A549 (cell line): ENCODE data around the gene SEMA3B. TPM values are rescaled to one million over a fixed set of nuclear protein-coding genes. Genes with fewer than 3 reads are reported as not detected.
"Not testable (repeated sequence)": the region's sequence is repeated elsewhere in the genome, so short reads cannot be mapped to it uniquely, and the experiment has no call there.

Source experiments
- ATAC-seq, 2 experiments: fragments of 200-7000 bp in 1 of 2; fragments of >200 bp in 1 of 2; cut with Nextera tagmentation in 1 of 2; cut with Tn5 transposase in 1 of 2; 3 replicates each; pipeline versions ENCODE4 v1.8.0 to v1.9.1; 2018 to 2020; ENCODE audit warnings: mild to moderate bottlenecking in 1 of 2, moderate library complexity in 1 of 2
- CTCF ChIA-PET: fragments of 300-600 bp; sonication (Branson Sonifier 250); formaldehyde crosslinking; extraction: SDS; loops from one replicate; lab custom pipeline; 2021; ENCODE audit warnings: antibody characterized with exemption, inconsistent platforms; lab: Yijun Ruan, JAX
- POLR2A ChIA-PET: fragments of 350-600 bp; formaldehyde crosslinking; extraction: SDS; loops from one replicate; lab custom pipeline; 2021; ENCODE audit warnings: antibody characterized with exemption, inconsistent platforms; lab: Yijun Ruan, JAX
- DNase-seq, 2 experiments: peaks; one replicate each; pipeline versions ENCODE4 v3.0.0 to v3.0.0-alpha.2; 2011 to 2016; ENCODE audit warnings: low read depth in 1 of 2, low spot score in 1 of 2
- FAIRE-seq: peaks from 2 replicates; lab custom pipeline; 2011; peaks lifted over from hg19 to GRCh38; lab: Jason Lieb, UNC
- H3K27ac ChIP-seq, 2 experiments: fragments of >200 bp; sonication (Bioruptor Twin); formaldehyde crosslinking; 3 replicates each; pipeline ENCODE4 v1.5.1; 2016 to 2017
- H3K4me1 ChIP-seq: fragments of >200 bp; sonication (Bioruptor Twin); formaldehyde crosslinking; 3 replicates; pipeline ENCODE4 v1.6.1; 2016
- H3K4me2 ChIP-seq: fragments of >200 bp; sonication (Bioruptor Twin); formaldehyde crosslinking; 3 replicates; pipeline ENCODE4 v1.6.1; 2016
- H3K4me3 ChIP-seq: fragments of >200 bp; sonication (Bioruptor Twin); formaldehyde crosslinking; 3 replicates; pipeline ENCODE4 v1.5.1; 2016
- H3K9me3 ChIP-seq: fragments of >200 bp; sonication (Bioruptor Twin); formaldehyde crosslinking; 3 replicates; pipeline ENCODE4 v1.6.1; 2016
- ATOH8 ChIP-seq: fragments of 250-450 bp; sonication (Bioruptor Pico); IDR thresholded peaks from 2 replicates; pipeline ENCODE4 v1.5.0; 2020; ENCODE audit warnings: low read depth, mild to moderate bottlenecking, moderate library complexity
- BHLHE40 ChIP-seq: IDR thresholded peaks from 2 replicates; pipeline ENCODE4 v1.6.1; 2012; ENCODE audit warnings: low read depth, low read length, inconsistent platforms
- CHD2 ChIP-seq: fragments of 150-350 bp; IDR thresholded peaks from 2 replicates; pipeline ENCODE4 v1.6.1; 2014; ENCODE audit warnings: low read length; ENCODE audit not compliant: partially characterized antibody
- FOSL2 ChIP-seq, 2 experiments: fragments of 450-650 bp in 1 of 2; fragments of >200 bp in 1 of 2; sonication (Bioruptor Twin) in 1 of 2; formaldehyde crosslinking; IDR thresholded peaks; 2 replicates each; pipeline versions ENCODE4 v1.5.0 to v1.6.1; 2016 to 2020; ENCODE audit warnings: mild to moderate bottlenecking in 1 of 2, moderate library complexity in 1 of 2
- GATA3 ChIP-seq: IDR thresholded peaks from 2 replicates; pipeline ENCODE4 v1.6.1; 2012; ENCODE audit warnings: borderline replicate concordance
- HEYL ChIP-seq: fragments of 250-450 bp; sonication (Bioruptor Pico); IDR thresholded peaks from 2 replicates; pipeline ENCODE4 v1.8.0; 2021; ENCODE audit warnings: mild to moderate bottlenecking, moderate library complexity
- HMGXB4 ChIP-seq: fragments of 250-450 bp; sonication (Bioruptor Pico); IDR thresholded peaks from 2 replicates; pipeline ENCODE4 v1.5.0; 2021; ENCODE audit warnings: mild to moderate bottlenecking, moderate library complexity, borderline replicate concordance
- MYC ChIP-seq: IDR thresholded peaks from 2 replicates; pipeline ENCODE4 v1.6.1; 2012; ENCODE audit warnings: mild to moderate bottlenecking, inconsistent platforms, low read length, improper control_type of control experiment, borderline replicate concordance
- NFE2L2 ChIP-seq: fragments of 150-350 bp; conservative IDR thresholded peaks from 2 replicates; pipeline ENCODE4 v1.6.1; 2014; ENCODE audit warnings: low read length
- PBX3 ChIP-seq: IDR thresholded peaks from 2 replicates; pipeline ENCODE4 v1.6.1; 2012
- PHF8 ChIP-seq: fragments of 200-600 bp; sonication (generic); IDR thresholded peaks from 2 replicates; pipeline ENCODE4 v1.6.1; 2016; ENCODE audit warnings: low read depth, mild to moderate bottlenecking, antibody characterized with exemption, moderate library complexity, borderline replicate concordance
- RARB ChIP-seq: fragments of 250-450 bp; sonication (Bioruptor Pico); IDR thresholded peaks from 2 replicates; pipeline ENCODE4 v1.8.0; 2021; ENCODE audit warnings: mild to moderate bottlenecking, moderate library complexity
- RCOR1 ChIP-seq: fragments of 150-350 bp; IDR thresholded peaks from 2 replicates; pipeline ENCODE4 v1.6.1; 2014; ENCODE audit warnings: antibody characterized with exemption, low read length, low read depth
- SMC3 ChIP-seq: fragments of >200 bp; sonication (Bioruptor Twin); formaldehyde crosslinking; IDR thresholded peaks from 3 replicates; pipeline ENCODE4 v1.6.1; 2018; ENCODE audit warnings: inconsistent platforms
- TP53 ChIP-seq: fragments of 250-450 bp; sonication (Bioruptor Pico); IDR thresholded peaks from 2 replicates; pipeline ENCODE4 v1.5.0; 2021; ENCODE audit warnings: mild to moderate bottlenecking, moderate library complexity
- WGBS: methylation state at CpG from one replicate; pipeline ENCODE4 v1.1.6; 2017; ENCODE audit errors: missing lambda C conversion rate; 5-methylcytosine and 5-hydroxymethylcytosine counted together
- polyA plus RNA-seq, 4 experiments: library from polyadenylated mRNA; depleted of rRNA in 3 of 4; stranded (reverse); fragments of >200 nt; fragmentation: RNase III in 1 of 4; extraction: RNeasy Plus Mini Kit Qiagen cat#74134 plus additional on column Dnase treatment in 1 of 4; gene quantifications; 2 replicates in 3 of 4; 3 replicates in 1 of 4; pipeline ENCODE4 v1.2.3, GENCODE V29; 2011 to 2017
- TF ChIP-seq, protein P1 (sequence below): fragments of 150-350 bp; IDR thresholded peaks from 2 replicates; pipeline ENCODE4 v1.6.1; 2014; ENCODE audit warnings: low read depth, mild to moderate bottlenecking, low read length
- TF ChIP-seq, protein P2 (sequence below): fragments of >200 bp; sonication (Bioruptor Twin); formaldehyde crosslinking; IDR thresholded peaks from 3 replicates; pipeline ENCODE4 v1.6.1; 2016

Gene SEMA3B
- polyA plus RNA-seq, 2 of the 4 experiments (the other 2 are of a cell fraction), result 6.5 to 7.4 TPM

DNA sequence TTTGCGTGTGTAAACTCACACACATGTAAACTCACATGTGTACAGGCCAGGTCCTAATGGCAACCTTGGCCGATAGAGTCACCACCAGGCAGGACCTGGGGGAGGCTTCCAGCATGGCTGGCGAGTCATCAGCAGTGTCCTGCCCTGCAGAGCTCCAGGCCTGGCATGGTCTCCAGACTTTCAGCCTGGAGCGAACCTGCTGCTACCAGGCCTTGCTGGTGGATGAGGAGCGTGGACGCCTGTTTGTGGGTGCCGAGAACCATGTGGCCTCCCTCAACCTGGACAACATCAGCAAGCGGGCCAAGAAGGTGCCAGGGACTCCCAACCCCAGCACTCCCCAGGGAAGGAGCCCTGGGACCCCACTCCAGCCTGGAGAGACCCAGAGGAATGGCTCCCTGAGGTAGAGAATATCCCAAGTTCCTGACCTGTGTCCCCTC, 1.0 kb downstream of the SEMA3B start:
- DNase-seq, result peak in 1 of 2 experiments; percentile 50
- WGBS, result 83% methylated on average over 8 of the region's 8 CpGs

DNA sequence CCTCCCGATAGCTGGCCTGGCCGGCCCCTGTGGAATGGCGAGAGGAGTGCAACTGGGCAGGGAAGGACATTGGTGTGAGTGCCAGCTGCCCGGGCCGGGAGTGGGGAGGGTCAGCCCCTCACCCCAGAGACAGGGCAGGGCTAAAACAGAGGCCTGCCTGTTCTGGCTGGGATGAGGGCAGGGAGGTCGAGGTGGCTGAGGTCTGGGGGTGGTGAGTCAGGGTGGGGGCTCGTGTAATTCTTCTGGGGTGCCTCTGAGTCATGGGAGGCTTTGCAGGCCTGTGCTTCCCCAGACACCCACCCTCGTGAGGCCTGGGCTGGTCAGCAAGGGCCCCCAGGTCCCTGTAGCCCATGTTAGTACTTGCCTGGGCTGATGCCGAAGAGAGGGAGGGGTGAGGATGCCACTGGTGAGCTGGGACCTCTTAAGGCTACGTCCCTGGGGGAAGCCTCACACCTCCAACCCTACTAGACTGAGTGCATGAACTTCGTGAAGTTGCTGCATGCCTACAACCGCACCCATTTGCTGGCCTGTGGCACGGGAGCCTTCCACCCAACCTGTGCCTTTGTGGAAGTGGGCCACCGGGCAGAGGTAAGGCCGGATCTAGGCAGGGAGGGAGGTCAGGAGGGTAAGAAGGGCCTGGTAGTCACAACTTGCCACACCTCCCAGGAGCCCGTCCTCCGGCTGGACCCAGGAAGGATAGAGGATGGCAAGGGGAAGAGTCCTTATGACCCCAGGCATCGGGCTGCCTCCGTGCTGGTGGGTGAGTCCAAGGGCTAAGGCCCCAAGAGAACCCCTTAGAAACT, 1.7 kb downstream of the SEMA3B start:
- FAIRE-seq (no peak), DNase-seq (no peak), ATAC-seq (no peak)
- no peaks in the 10 kb centered on the region for H3K9me3 ChIP-seq
- TF ChIP-seq RARB (CRISPR knock-in tag) (no peak), HEYL (no peak), GATA3 (no peak), FOSL2 (IDR thresholded peaks at IDR 0.05) (no peak), FOSL2 (CRISPR knock-in tag; IDR thresholded peaks at IDR 0.05) (no peak)
- 94% methylated on average over 10 of the region's 19 CpGs for whole genome bisulfite sequencing
- H3K27ac ChIP-seq, result peak overlapping the region; percentile 79 to 94
- CTCF ChIA-PET, result interaction anchor here (1.2 to 8.0 kb wide), 6 partner anchors 9 to 150 kb away, joined by 3 to 67 read pairs (median 18); no protein-coding TSS in a partner anchor
- peak overlapping the region; percentile 98 for H3K4me2 ChIP-seq
- H3K4me1 ChIP-seq, result peaks cover 63% of the 10 kb centered on the region
- POLR2A ChIA-PET, result interaction anchor here (0.6 to 2.5 kb wide), 2 partner anchors 9 to 11 kb away, joined by 6 to 10 read pairs; no protein-coding TSS in a partner anchor
- H3K4me3 ChIP-seq, result no peak overlapping the region

More for the DNA sequence above, 1.0 kb downstream of the SEMA3B start:
- peaks cover 69% of the 10 kb centered on the region for H3K4me1 ChIP-seq
- H3K4me3 ChIP-seq, result peak overlapping the region; percentile 42; the same call in 2 of the 3 replicates
- POLR2A ChIA-PET, result interaction anchor here (0.6 to 2.5 kb wide), 2 partner anchors 9 to 10 kb away, joined by 6 to 10 read pairs; no protein-coding TSS in a partner anchor
- TF ChIP-seq, protein P1, sequence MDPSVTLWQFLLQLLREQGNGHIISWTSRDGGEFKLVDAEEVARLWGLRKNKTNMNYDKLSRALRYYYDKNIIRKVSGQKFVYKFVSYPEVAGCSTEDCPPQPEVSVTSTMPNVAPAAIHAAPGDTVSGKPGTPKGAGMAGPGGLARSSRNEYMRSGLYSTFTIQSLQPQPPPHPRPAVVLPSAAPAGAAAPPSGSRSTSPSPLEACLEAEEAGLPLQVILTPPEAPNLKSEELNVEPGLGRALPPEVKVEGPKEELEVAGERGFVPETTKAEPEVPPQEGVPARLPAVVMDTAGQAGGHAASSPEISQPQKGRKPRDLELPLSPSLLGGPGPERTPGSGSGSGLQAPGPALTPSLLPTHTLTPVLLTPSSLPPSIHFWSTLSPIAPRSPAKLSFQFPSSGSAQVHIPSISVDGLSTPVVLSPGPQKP, result no peak
- TF ChIP-seq FOSL2 (IDR thresholded peaks at IDR 0.05) (no peak), FOSL2 (CRISPR knock-in tag; IDR thresholded peaks at IDR 0.05) (peak; percentile 39; the same call in 1 of the 2 replicates)
- TF ChIP-seq, all 56 proteins: peak for 1
- no peaks in the 10 kb centered on the region for H3K9me3 ChIP-seq
- peak overlapping the region; percentile 79 to 94 for H3K27ac ChIP-seq
- ATAC-seq, result no peak
- FAIRE-seq, result no peak
- CTCF ChIA-PET, result interaction anchor here (0.9 to 7.4 kb wide), 7 partner anchors 10 to 149 kb away, joined by 3 to 60 read pairs (median 9); no protein-coding TSS in a partner anchor
- H3K4me2 ChIP-seq, result peak overlapping the region; percentile 98

DNA sequence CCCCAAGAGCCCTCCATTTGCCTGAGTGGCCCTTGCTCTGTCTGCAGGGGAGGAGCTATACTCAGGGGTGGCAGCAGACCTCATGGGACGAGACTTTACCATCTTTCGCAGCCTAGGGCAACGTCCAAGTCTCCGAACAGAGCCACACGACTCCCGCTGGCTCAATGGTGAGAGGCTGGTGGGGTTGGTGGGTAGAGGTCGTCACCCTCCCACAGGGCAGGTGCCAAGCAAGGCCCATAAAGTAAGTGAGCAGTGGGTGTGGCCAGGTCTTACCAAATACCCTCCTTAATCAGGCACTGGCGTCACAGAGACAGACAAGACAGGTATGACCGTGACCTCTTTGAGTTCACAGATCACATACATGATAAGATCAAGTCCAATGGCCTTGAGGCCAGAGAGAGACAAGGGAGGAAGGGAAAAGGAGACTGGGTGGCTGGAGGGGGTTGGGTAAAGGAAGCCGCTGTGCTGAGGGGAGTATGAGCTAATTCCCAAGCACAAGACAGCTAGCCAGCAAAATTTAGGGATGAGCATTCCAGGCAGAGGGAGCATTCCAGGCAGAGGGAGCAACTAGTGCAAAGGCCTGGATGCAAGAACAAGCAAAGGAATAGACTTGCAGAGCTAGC, 2.5 kb downstream of the SEMA3B start:
- ChIA-PET CTCF (interaction anchor here (0.9 to 8.0 kb wide), 10 partner anchors 10 to 101 kb away, joined by 3 to 67 read pairs (median 3); no protein-coding TSS in a partner anchor), POLR2A (interaction anchor here (0.6 to 2.5 kb wide), 2 partner anchors 8 to 12 kb away, joined by 4 to 10 read pairs; no protein-coding TSS in a partner anchor)
- DNase-seq (no peak), FAIRE-seq (no peak), ATAC-seq (no peak)
- no peaks in the 10 kb centered on the region for H3K9me3 ChIP-seq
- H3K4me2 ChIP-seq, result no peak overlapping the region; the same call in 2 of the 3 replicates
- 79% methylated on average over 6 of the region's 10 CpGs for WGBS
- H3K4me1 ChIP-seq, result peaks cover 55% of the 10 kb centered on the region
- TF ChIP-seq, protein P1, result no peak
- TF ChIP-seq HMGXB4, result no peak
- no peak for TF ChIP-seq PBX3
- TF ChIP-seq NFE2L2, result no peak
- TF ChIP-seq ATOH8 (CRISPR knock-in tag), result no peak
- no peak for TF ChIP-seq PHF8
- TF ChIP-seq, protein P2, sequence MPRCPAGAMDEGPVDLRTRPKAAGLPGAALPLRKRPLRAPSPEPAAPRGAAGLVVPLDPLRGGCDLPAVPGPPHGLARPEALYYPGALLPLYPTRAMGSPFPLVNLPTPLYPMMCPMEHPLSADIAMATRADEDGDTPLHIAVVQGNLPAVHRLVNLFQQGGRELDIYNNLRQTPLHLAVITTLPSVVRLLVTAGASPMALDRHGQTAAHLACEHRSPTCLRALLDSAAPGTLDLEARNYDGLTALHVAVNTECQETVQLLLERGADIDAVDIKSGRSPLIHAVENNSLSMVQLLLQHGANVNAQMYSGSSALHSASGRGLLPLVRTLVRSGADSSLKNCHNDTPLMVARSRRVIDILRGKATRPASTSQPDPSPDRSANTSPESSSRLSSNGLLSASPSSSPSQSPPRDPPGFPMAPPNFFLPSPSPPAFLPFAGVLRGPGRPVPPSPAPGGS, result no peak
- TF ChIP-seq MYC, result no peak
- TF ChIP-seq RCOR1, result no peak
- TF ChIP-seq CHD2, result no peak
- TF ChIP-seq SMC3, result no peak
- no peak for TF ChIP-seq BHLHE40
- no peak for TF ChIP-seq TP53 (CRISPR knock-in tag)
- peak overlapping the region in 1 of 2 experiments; percentile 94; a peak in 1 of 6 replicates for H3K27ac ChIP-seq
- no peak overlapping the region for H3K4me3 ChIP-seq

DNA sequence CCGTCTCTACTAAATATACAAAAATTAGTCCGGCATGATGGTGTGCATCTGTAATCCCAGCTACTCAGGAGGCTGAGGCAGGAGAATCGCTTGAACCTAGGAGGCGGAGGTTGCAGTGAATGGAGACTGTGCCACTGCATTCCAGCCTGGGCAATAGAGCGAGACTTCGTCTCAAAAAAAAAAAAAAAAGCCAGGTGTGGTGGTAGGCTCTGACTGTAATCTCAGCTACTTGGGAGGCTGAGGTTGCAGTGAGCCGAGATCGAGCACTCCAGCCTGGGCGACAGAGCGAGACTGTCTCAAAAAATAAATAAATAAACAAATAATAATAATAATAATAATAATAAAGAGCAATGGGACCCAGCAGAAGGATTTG, 3.6 kb downstream of the SEMA3B start:
- POLR2A ChIA-PET, result not testable (repeated sequence)
- H3K4me2 ChIP-seq, result peak overlapping the region; percentile 59
- WGBS, result 67% methylated on average over 8 of the region's 10 CpGs

More for the DNA sequence above, 3.6 kb downstream of the SEMA3B start:
- FAIRE-seq, ATAC-seq, H3K9me3 ChIP-seq, H3K27ac ChIP-seq, DNase-seq, H3K4me3 ChIP-seq: not testable (repeated sequence)
- CTCF ChIA-PET, result interaction anchor here (0.7 to 8.0 kb wide), 12 partner anchors 11 to 228 kb away, joined by 3 to 67 read pairs (median 3); partner anchors contain the start of gene IFRD2
- H3K4me1 ChIP-seq, result peaks cover 47% of the 10 kb centered on the region
